Small intestine (tissue), 7 donors: Measurements from ENCODE around the gene KRTAP2-2. TPM values are rescaled to one million over a fixed set of nuclear protein-coding genes. Genes with fewer than 3 reads are reported as not detected.
"Not testable (repeated sequence)": the region's sequence is repeated elsewhere in the genome, so short reads cannot be mapped to it uniquely, and the experiment has no call there.

Experiments used
- DNase-seq, 2 donors: peaks; one replicate each; pipeline versions ENCODE4 v3.0.0 to v3.0.0-alpha.2; 2013
- FAIRE-seq: peaks from 2 replicates; lab custom pipeline; 2012; peaks lifted over from hg19 to GRCh38; lab: Jason Lieb, UNC
- H3K27ac ChIP-seq, 3 donors: one replicate each; pipeline ENCODE4 v1.5.1; 2013; ENCODE audit warnings: low read length in 2 of 3, mild to moderate bottlenecking in 2 of 3, control low read depth in 1 of 3, inconsistent platforms in 1 of 3, low read depth in 1 of 3, moderate library complexity in 1 of 3
- H3K27me3 ChIP-seq, 3 donors: one replicate each; pipeline ENCODE4 v1.6.1; 2013; ENCODE audit warnings: low read length in 3 of 3, inconsistent platforms in 1 of 3; ENCODE audit not compliant: control insufficient read depth in 3 of 3, insufficient read depth in 3 of 3
- H3K36me3 ChIP-seq, 3 donors: one replicate each; pipeline ENCODE4 v1.6.1; 2013; ENCODE audit warnings: low read length in 3 of 3, inconsistent platforms in 1 of 3, low read depth in 1 of 3, mild to moderate bottlenecking in 1 of 3, moderate library complexity in 1 of 3; ENCODE audit not compliant: control insufficient read depth in 3 of 3, insufficient read depth in 2 of 3
- H3K4me1 ChIP-seq, 3 donors: one replicate each; pipeline ENCODE4 v1.6.1; 2013; ENCODE audit warnings: low read length in 2 of 3, inconsistent platforms in 1 of 3, low read depth in 1 of 3, mild to moderate bottlenecking in 1 of 3, moderate library complexity in 1 of 3; ENCODE audit not compliant: control insufficient read depth in 3 of 3, insufficient read depth in 2 of 3
- H3K4me3 ChIP-seq, 3 donors: one replicate each; pipeline ENCODE4 v1.5.1; 2013; ENCODE audit warnings: low read length in 3 of 3, control low read depth in 1 of 3, inconsistent platforms in 1 of 3, low read depth in 1 of 3, mild to moderate bottlenecking in 1 of 3, moderate library complexity in 1 of 3
- H3K9me3 ChIP-seq, 2 donors: one replicate each; pipeline ENCODE4 v1.6.1; 2013; ENCODE audit warnings: low read depth in 1 of 2, low read length in 1 of 2; ENCODE audit not compliant: control insufficient read depth in 2 of 2, insufficient read depth in 1 of 2
- WGBS, 3 donors: extraction: QIAGEN DNeasy Blood & Tissue Kit; methylation state at CpG; one replicate each; pipeline ENCODE4 v1.1.7; 2013; 5-methylcytosine and 5-hydroxymethylcytosine counted together
- polyA plus RNA-seq, 4 donors: library from polyadenylated mRNA; stranded (reverse) in 3 of 4; unstranded in 1 of 4; fragments of 200-250 nt in 3 of 4; fragments of 120-200 nt in 1 of 4; gene quantifications; one replicate each; pipeline versions ENCODE4 v1.2.1 to v1.2.3, GENCODE V29; 2013
- donor health status: healthy with polysubstance abuse.
- donor health status: control.
- donor health status: control.
- donor health status: Bipolar disorder and iron deficiency.
- donor health status: healthy.

The KRTAP2-2 gene
- polyA plus RNA-seq, 4 donors, result not detected

DNA sequence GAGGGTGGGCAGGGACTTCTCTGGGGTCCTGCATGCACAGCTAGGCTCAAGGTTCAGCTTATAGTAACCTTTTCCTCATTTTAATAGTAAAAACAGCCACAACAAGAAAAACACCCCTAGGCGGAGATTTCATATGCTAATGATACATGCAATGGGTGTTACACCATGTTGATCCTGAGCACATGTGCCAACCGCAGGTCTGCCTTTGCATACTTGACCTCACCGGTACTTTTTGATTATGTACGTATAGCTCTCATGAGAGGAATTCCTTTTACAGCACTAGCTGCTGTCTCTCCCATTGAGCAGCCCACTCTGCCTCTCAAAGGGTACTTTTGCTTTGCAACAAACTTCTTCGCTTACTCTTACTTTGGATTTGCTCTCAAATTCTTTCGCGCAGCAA is 41.0 kb upstream of the KRTAP2-2 start:
- DNase-seq (no peak), FAIRE-seq (no peak)
- no peaks in the 10 kb centered on the region for H3K36me3 ChIP-seq
- no peaks in the 10 kb centered on the region for H3K4me1 ChIP-seq
- H3K27ac ChIP-seq, result no peak overlapping the region
- 85 to 91% (median 86%) methylated on average over 7 of the region's 7 CpGs for WGBS, 3 donors
- no peak overlapping the region for H3K4me3 ChIP-seq
- H3K27me3 ChIP-seq, result peaks cover 0 to 7% (median 2%) of the 10 kb centered on the region in 3 donors
- H3K9me3 ChIP-seq, result no peaks in the 10 kb centered on the region

DNA sequence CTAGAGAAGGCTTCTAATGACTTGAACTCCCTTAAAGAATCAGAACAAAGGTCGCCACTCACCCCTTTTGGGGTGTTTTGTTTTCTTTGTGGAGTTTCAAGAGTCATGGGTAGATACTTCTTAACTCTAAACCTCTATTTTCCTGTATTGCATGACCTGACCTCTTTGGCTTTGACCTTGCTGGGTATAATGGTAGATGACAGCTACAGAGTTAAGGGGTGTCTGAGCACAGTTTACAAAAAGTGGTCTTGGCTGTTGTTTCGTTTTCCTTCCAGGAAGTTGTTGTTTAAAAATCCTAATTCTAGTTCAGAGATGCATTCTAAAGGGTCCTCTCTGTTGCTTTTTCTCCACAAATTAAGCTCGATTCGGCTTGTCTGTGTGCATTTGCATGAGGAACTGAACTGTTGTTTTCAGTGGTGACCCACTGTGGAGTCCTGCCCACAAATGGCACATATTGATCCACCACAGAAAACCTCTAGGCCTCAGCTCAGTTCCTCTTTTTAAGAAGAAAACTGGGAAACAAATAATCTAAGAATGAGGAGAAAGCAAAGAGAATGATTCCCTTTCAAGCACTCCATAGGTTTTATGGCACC is 33.8 kb upstream of the KRTAP2-2 start:
- H3K27me3 ChIP-seq, H3K9me3 ChIP-seq, H3K4me3 ChIP-seq, H3K4me1 ChIP-seq, FAIRE-seq, H3K27ac ChIP-seq, H3K36me3 ChIP-seq, DNase-seq: not testable (repeated sequence)
- 55 to 78% (median 62%) methylated on average over 4 of the region's 4 CpGs for WGBS, 3 donors

DNA sequence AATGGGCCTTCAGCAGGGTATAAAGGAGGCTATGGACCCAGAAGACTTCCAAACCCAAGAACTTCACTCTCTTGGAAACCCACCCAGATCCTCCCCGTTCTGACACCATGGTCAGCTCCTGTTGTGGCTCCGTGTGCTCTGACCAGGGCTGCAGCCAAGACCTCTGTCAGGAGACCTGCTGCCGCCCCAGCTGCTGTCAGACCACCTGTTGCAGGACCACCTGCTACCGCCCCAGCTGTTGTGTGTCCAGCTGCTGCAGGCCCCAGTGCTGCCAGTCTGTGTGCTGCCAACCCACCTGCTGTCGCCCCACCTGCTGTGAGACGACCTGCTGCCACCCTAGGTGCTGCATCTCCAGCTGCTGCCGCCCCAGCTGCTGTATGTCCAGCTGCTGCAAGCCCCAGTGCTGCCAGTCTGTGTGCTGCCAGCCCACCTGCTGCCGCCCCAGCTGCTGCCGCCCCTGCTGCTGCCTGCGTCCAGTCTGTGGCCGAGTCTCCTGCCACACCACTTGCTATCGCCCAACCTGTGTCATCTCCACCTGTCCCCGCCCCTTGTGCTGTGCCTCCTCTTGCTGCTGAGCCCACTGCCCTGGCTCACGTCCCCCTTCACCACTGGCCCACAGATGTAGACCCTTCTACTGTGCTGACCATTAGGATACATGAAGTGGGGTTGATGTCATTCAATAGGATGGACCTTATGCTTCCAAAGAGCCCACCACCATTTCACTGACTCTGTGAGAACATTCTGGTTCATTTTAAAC is 29.2 kb upstream of the KRTAP2-2 start, which contains the start of gene KRTAP4-7:
Gene KRTAP4-7 (plus strand): TSS at position 51 of the 757 bp plus-strand sequence. CDS start 57 bp downstream, at position 108.
- H3K4me3 ChIP-seq, FAIRE-seq, H3K9me3 ChIP-seq, H3K4me1 ChIP-seq, DNase-seq, H3K27ac ChIP-seq, H3K36me3 ChIP-seq, H3K27me3 ChIP-seq: not testable (repeated sequence)
- 66 to 80% (median 78%) methylated on average over 9 to 14 of the region's 14 CpGs for WGBS, 3 donors

DNA sequence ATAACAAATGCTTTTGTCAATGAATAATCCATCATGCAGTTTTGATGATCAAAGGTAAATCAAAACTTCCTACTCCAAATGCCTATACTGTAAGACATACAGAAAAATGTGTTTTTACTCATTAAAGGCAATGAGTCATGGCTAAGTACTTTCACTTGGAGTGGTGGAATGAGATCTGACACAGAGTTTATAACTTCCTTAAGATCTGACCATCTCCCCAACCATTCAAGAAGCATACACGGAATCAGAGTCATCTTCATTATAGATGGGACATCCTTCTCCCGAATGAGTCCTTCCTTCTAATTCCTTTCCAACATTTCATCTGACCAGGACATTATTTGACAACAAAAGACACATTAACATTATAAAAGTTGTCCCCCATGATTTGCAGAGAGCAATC is 28.4 kb upstream of the KRTAP2-2 start:
- H3K36me3 ChIP-seq, FAIRE-seq, H3K4me3 ChIP-seq, DNase-seq, H3K4me1 ChIP-seq, H3K27ac ChIP-seq, H3K9me3 ChIP-seq, H3K27me3 ChIP-seq: not testable (repeated sequence)
- 59 to 79% (median 73%) methylated on average over 2 of the region's 2 CpGs for WGBS, 3 donors

DNA sequence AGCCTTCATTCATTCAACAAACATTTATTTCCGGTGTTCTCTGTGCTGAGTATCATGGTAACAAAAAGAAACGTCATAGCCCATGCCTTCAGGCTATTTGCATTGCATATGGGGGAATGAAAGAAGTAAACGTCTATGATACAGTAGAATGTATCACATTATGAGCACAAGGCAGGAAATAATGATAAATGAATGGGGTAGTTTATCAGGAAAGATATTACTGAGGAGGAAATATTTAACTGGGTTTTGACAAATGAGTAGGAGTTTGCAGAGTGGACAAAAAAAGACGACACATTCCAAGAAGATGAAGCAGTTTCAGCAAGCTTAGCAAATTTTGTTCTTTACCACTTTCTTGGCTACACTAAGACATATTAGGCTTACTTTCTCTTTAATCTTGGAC is 27.6 kb upstream of the KRTAP2-2 start:
- peaks cover 0 to 3% (median 2%) of the 10 kb centered on the region in 3 donors for H3K27me3 ChIP-seq
- H3K27ac ChIP-seq, result no peak overlapping the region
- 41 to 62% (median 55%) methylated on average over 4 of the region's 4 CpGs for WGBS, 3 donors
- no peak overlapping the region for H3K4me3 ChIP-seq
- DNase-seq (no peak), FAIRE-seq (no peak)
- H3K9me3 ChIP-seq, result no peaks in the 10 kb centered on the region
- H3K36me3 ChIP-seq, result no peaks in the 10 kb centered on the region
- no peaks in the 10 kb centered on the region for H3K4me1 ChIP-seq

DNA sequence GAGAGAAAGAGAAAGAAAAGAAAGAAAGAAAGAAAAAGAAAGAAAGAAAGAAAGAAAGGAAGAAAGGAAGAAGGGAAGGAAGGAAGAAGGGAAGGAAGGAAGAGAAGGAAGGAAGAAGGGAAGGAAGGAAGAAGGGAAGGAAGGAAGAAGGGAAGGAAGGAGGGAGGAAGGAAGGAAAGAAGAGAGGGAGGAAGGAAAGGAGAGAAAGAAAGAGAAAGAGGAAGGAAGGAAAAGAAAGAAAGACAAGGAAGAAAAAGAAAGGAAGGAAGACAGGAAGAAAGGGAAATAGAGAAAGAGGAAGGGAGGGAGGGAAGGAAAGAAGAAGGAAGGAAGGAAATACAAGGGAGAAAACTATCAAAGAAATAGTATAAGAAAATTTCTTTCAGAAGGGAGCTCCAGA is 21.8 kb upstream of the KRTAP2-2 start:
- no peak overlapping the region for H3K4me3 ChIP-seq
- no peaks in the 10 kb centered on the region for H3K9me3 ChIP-seq
- H3K27ac ChIP-seq, result no peak overlapping the region
- FAIRE-seq (no peak), DNase-seq (no peak)
- peaks cover 0 to 3% (median 3%) of the 10 kb centered on the region in 3 donors for H3K27me3 ChIP-seq
- no peaks in the 10 kb centered on the region for H3K4me1 ChIP-seq
- no peaks in the 10 kb centered on the region for H3K36me3 ChIP-seq

DNA sequence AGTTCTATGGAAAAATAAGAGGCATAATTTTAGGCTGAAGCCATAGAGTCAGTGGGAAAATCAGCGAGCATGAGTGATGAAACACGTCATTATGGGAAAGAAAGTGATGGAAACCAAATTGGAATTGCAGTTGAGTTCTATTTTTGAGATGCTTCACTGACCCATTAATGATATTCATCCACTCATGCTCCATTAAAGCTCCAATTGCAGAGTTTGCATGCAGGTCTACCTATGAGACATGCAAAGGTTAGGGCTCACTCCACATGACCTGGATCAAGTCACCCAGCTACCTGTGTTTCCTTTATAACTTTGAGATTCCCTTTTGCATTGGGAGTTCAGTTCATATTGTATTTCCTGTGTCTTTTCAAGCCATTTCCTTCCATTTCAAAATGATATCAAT is 18.6 kb upstream of the KRTAP2-2 start:
- Histone ChIP-seq H3K27me3 (peaks cover 0 to 3% (median 0%) of the 10 kb centered on the region in 3 donors), H3K4me1 (no peaks in the 10 kb centered on the region), H3K9me3 (no peaks in the 10 kb centered on the region), H3K36me3 (no peaks in the 10 kb centered on the region), H3K27ac (no peak overlapping the region), H3K4me3 (no peak overlapping the region)
- DNase-seq (no peak), FAIRE-seq (no peak)
- 88 to 93% (median 89%) methylated on average over 2 of the region's 2 CpGs for WGBS, 3 donors

DNA sequence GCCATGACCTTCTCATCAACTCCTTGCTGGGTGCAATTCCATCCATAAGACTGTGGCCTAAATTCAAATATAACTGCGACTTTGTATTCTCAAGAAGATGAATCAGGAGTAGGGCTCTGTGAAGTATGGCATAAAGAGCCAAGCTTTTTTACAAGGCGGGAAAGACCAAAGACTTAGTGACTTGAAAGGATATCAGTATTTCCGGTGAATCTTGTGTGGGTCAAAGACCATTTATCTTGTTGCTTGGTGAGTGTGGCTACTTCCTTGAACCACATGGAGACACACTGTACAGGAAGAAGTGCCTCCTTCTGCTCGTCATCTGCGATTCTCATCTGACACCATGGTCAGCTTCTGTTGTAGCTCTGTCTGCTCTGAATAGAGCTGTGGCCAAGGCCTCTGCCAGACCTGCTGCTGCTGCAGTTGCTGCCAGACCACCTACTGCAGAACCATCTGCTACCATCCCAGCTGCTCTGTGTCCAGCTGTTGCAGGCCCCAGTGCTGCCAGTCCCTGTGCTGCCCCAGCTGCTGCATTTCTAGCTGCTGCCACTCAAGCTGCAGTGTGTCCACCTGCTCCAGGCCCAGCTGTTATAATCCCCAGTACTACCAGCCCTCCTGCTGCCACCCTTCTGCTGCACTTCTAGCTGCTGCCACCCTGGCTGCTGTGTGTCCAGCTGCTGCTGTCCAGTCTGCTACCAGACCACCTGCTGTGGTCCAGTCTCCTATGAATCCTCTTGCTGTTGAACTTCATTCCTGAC is 16.8 kb upstream of the KRTAP2-2 start:
- H3K36me3 ChIP-seq, result no peaks in the 10 kb centered on the region
- H3K4me3 ChIP-seq, result no peak overlapping the region
- WGBS, 3 donors, result 84 to 90% (median 89%) methylated on average over 5 of the region's 5 CpGs
- FAIRE-seq (no peak), DNase-seq (no peak)
- H3K4me1 ChIP-seq, result no peaks in the 10 kb centered on the region
- peaks cover 0 to 3% (median 0%) of the 10 kb centered on the region in 3 donors for H3K27me3 ChIP-seq
- no peaks in the 10 kb centered on the region for H3K9me3 ChIP-seq
- no peak overlapping the region for H3K27ac ChIP-seq
